Adrenal gland (tissue), 12 donors: ENCODE measurements around the gene CISH. TPM values are rescaled to one million over a fixed set of nuclear protein-coding genes. Genes with fewer than 3 reads are reported as not detected.
A peak's percentile ranks its signal among the peaks of the same experiment; 100 is the strongest.

ENCODE experiments used
- DNase-seq, 7 donors: peaks; one replicate each; pipeline ENCODE4 v3.0.0-alpha.2; 2019 to 2020
- H3K27ac ChIP-seq, 5 donors: fragments of 200-600 bp; sonication (generic) in 4 of 5; 1 replicate in 3 of 5; 2 replicates in 2 of 5; pipeline versions ENCODE4 v1.5.1 to v1.8.0; 2016 to 2020; ENCODE audit warnings: mild to moderate bottlenecking in 1 of 5
- H3K27me3 ChIP-seq: fragments of 200-600 bp; 2 replicates; pipeline ENCODE4 v1.8.0; 2021
- H3K36me3 ChIP-seq, 2 donors: fragments of 200-600 bp; replicated peaks in 1 of 2; 1 replicate in 1 of 2; 2 replicates in 1 of 2; pipeline versions ENCODE4 v1.5.1 to v1.8.0; 2018 to 2022
- H3K4me1 ChIP-seq, 2 donors: fragments of 200-600 bp; replicated peaks in 1 of 2; 1 replicate in 1 of 2; 2 replicates in 1 of 2; pipeline versions ENCODE4 v1.5.1 to v1.8.0; 2018 to 2021
- H3K4me3 ChIP-seq, 4 donors: fragments of 200-600 bp; sonication (generic) in 3 of 4; one replicate each; pipeline ENCODE4 v1.5.1; 2016 to 2018
- H3K9me3 ChIP-seq, 3 donors: fragments of 200-600 bp; sonication (generic) in 1 of 3; replicated peaks in 1 of 3; 1 replicate in 2 of 3; 2 replicates in 1 of 3; pipeline versions ENCODE4 v1.5.1 to v1.8.0; 2016 to 2021
- POLR2A ChIP-seq, 2 donors: fragments of 450-650 bp; IDR thresholded peaks; one replicate each; pipeline ENCODE4 v1.6.1; 2017; ENCODE audit warnings: antibody characterized with exemption in 2 of 2, mild to moderate bottlenecking in 2 of 2, moderate library complexity in 1 of 2
- WGBS, 4 donors: extraction: QIAGEN DNeasy Blood & Tissue Kit in 2 of 4; methylation state at CpG; one replicate each; pipeline versions ENCODE4 v1.1.5 to v1.1.7; 2013 to 2017; 5-methylcytosine and 5-hydroxymethylcytosine counted together
- intact Hi-C, 2 donors: fragments of 100-400 bp; cut with DNase I; formaldehyde crosslinking; loops; one replicate each; pipeline versions ENCODE4 v1.14.1 to v1.15.0; 2022 to 2023
- polyA plus RNA-seq, 3 donors: library from polyadenylated mRNA; stranded (reverse); fragments of 200-250 nt in 2 of 3; fragments of 350-450 nt in 1 of 3; fragmentation: Illumina TruSeq in 1 of 3; extraction: RNeasy Lipid Tissue Mini Kit (QIAGEN cat#74804) in 1 of 3; gene quantifications; one replicate each; pipeline ENCODE4 v1.2.3, GENCODE V29; 2013 to 2014
- total RNA-seq, 9 donors: library from RNA; depleted of rRNA in 4 of 9; stranded (reverse); fragments of >200 nt in 4 of 9; fragments of 120-200 nt in 1 of 9; fragmentation: NEBNext Ultra II Directional in 1 of 9; extraction: Animal tissue kit (Norgen Biotek cat#: 25700) in 1 of 9; gene quantifications; one replicate each; pipeline versions ENCODE4 v1.1.0 to v1.2.4, GENCODE V29; 2013 to 2023
- TF ChIP-seq, protein P1 (sequence below), 6 experiments: fragments of 450-650 bp in 4 of 6; fragments of 200-600 bp in 2 of 6; sonication (generic) in 1 of 6; IDR thresholded peaks; 1 replicate in 5 of 6; 2 replicates in 1 of 6; pipeline versions ENCODE4 v1.5.1 to v1.8.0; 2016 to 2021; ENCODE audit warnings: antibody characterized with exemption in 6 of 6, mild to moderate bottlenecking in 2 of 6, moderate library complexity in 1 of 6
- donor health status: healthy with polysubstance abuse.
- donor health status: Bipolar disorder and iron deficiency.
- donor health status: DM: yes; HTN: yes; CAD: no.
- donor health status: DM: no; HTN: no; CAD: no.
- donor health status: DM: no; HTN: no; CAD: no.
- donor health status: DM: yes; HTN: yes; CAD: no.

CISH gene
- total and polyA plus RNA-seq, 12 donors = 1.8 to 12.6 (median 5.1) TPM

DNA sequence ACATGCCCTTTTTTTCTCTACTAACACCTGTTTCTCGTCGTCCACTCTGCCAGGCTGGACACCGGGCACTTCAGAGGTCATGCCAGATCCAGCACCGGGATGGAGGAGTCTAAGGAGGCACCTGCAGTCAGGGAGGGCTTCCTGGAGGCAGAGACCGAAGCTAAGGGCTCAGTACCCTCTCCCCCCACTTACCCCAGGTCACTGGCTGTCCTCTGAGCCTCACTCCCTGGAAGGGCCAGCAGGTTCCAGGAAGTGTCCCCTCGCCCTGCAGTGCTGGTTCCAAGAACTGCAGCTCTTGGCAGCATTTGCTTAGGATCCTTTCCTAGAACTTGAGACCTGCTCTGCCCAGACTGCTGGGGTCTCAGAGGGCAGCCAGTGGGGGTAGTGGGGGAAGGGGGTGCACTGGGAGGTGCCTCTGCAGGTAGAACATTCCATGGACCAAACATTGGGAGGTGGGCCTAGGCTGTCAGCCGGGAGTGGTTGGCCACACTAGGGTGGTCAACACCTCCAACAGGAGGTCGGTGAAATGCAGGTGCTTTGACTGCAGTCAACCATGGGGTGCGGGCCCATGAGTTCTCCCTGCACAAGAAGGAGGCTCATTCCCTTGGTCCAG lies 11.3 kb downstream of the CISH start:
- Histone ChIP-seq H3K27ac (peak overlapping the region in 3 of 5 donors; percentile 88 to 97 (median 97)), H3K36me3 (no peaks in the 10 kb centered on the region), H3K4me1 (peaks cover 31 to 34% of the 10 kb centered on the region in 2 donors), H3K9me3 (no peaks in the 10 kb centered on the region), H3K4me3 (no peak overlapping the region), H3K27me3 (no peaks in the 10 kb centered on the region)
- 76 to 86% (median 85%) methylated on average over 7 to 9 of the region's 9 CpGs for WGBS, 4 donors
- peak in 2 of 7 donors; percentile 14 to 24 for DNase-seq
- intact Hi-C loops = no loop called here
- TF ChIP-seq POLR2A (IDR thresholded peaks at IDR 0.05) = no peak
- TF ChIP-seq, protein P1, sequence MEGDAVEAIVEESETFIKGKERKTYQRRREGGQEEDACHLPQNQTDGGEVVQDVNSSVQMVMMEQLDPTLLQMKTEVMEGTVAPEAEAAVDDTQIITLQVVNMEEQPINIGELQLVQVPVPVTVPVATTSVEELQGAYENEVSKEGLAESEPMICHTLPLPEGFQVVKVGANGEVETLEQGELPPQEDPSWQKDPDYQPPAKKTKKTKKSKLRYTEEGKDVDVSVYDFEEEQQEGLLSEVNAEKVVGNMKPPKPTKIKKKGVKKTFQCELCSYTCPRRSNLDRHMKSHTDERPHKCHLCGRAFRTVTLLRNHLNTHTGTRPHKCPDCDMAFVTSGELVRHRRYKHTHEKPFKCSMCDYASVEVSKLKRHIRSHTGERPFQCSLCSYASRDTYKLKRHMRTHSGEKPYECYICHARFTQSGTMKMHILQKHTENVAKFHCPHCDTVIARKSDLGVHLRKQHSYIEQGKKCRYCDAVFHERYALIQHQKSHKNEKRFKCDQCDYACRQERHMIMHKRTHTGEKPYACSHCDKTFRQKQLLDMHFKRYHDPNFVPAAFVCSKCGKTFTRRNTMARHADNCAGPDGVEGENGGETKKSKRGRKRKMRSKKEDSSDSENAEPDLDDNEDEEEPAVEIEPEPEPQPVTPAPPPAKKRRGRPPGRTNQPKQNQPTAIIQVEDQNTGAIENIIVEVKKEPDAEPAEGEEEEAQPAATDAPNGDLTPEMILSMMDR (IDR thresholded peaks at IDR 0.05) = no peak

DNA sequence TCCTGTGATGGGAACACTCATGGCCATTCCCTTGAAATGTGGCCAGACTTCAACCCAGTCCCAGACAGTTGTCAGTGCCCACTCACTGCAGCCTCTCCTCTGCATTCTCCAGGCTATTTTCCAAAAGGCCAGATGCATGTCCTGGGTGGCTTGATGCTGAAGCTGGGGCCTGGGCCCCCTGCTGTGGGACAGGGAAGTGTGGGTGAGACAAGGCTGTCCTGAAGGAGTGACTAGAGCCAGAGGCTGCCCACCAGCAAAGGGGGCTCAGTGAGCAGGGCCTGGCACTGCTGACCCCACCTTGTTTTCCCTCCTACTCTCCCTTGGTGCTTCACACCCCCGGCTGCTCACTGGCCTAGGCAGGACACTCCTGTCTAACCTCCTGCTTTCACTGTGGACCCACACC lies 11.9 kb downstream of the CISH start:
- H3K4me3 ChIP-seq = no peak overlapping the region
- H3K4me1 ChIP-seq = peaks cover 31 to 34% of the 10 kb centered on the region in 2 donors
- no peak for TF ChIP-seq POLR2A (IDR thresholded peaks at IDR 0.05)
- TF ChIP-seq, protein P1 (IDR thresholded peaks at IDR 0.05) = no peak
- DNase-seq = peak in 2 of 7 donors; percentile 10 to 14
- peak overlapping the region in 1 of 5 donors; percentile 10 for H3K27ac ChIP-seq
- H3K9me3 ChIP-seq = no peaks in the 10 kb centered on the region
- intact Hi-C loops = no loop called here
- H3K36me3 ChIP-seq = no peaks in the 10 kb centered on the region
- no peaks in the 10 kb centered on the region for H3K27me3 ChIP-seq
- 82 to 95% (median 89%) methylated on average over 1 of the region's 1 CpG for WGBS, 4 donors

DNA sequence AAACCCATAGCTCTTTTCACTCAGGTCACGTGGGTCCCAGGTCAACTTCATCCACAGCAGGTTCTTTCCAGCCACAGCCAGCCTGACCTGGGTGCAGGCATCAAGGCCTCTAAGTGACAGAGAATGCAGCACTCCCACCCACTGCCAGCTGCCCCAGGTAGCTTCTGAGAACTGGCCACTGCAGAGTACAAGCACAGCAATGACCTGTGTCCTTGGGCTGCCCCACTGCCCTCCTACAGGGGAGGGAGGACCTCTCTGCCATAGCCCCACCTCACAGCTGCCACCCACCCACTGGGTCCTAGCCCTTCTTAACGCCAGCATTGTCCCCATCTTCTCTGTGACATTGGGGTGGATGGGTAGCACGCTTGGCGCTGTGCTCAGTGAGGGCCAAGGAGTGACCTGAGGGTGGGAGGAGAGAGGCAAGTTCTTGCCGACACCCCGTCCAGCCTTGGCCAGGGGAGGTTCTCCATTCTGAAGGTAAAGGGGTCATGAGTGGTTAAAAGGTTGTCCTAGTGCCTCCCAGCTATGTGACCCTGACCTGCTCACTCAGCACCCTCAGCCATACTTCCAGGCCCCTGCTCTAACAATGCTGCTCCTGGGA lies 12.4 kb downstream of the CISH start:
- Histone ChIP-seq H3K27me3 (no peaks in the 10 kb centered on the region), H3K36me3 (no peaks in the 10 kb centered on the region), H3K9me3 (no peaks in the 10 kb centered on the region), H3K4me1 (peaks cover 31 to 34% of the 10 kb centered on the region in 2 donors), H3K4me3 (no peak overlapping the region), H3K27ac (peak overlapping the region in 1 of 5 donors; percentile 10)
- no peak for TF ChIP-seq POLR2A (IDR thresholded peaks at IDR 0.05)
- TF ChIP-seq, protein P1 (IDR thresholded peaks at IDR 0.05) = no peak
- DNase-seq = peak in 1 of 7 donors; percentile 35
- intact Hi-C loops = no loop called here
- WGBS, 4 donors = 70 to 90% (median 84%) methylated on average over 4 to 6 of the region's 6 CpGs

DNA sequence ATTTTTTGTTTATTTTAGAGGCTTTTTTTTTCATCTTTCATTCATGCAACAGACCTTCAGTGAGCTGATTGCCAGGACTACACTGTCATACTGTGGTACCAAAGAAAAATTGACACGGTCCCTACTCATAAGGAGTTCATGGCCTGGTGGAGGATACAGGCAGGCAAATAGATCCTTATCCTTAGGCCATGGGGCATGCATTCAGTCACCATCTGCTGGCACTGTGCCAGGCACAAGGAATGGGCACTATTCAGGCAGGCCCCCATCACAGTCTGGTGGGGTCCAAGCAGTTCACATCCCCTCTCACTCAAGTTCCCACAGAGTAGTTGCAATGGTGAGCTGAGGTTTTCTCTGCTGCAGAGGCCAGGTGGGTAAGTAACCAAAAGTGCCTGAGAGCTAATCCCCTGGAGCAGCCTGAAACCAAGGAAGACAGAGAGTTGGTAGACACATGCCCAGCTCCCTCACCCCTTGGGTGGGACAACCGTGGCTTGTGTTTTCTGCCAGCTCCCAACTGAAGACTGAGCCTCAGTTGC lies 17.3 kb downstream of the CISH start:
- Histone ChIP-seq H3K36me3 (no peaks in the 10 kb centered on the region), H3K4me1 (peaks cover 0 to 5% of the 10 kb centered on the region in 2 donors), H3K27me3 (no peaks in the 10 kb centered on the region), H3K9me3 (no peaks in the 10 kb centered on the region), H3K4me3 (no peak overlapping the region), H3K27ac (no peak overlapping the region)
- TF ChIP-seq POLR2A (IDR thresholded peaks at IDR 0.05) = no peak
- TF ChIP-seq, protein P1 (IDR thresholded peaks at IDR 0.05) = no peak
- DNase-seq = no peak
- WGBS, 4 donors = 22 to 48% (median 30%) methylated on average over 2 of the region's 2 CpGs
- intact Hi-C loops = no loop called here
